BE2C (cell line): ENCODE measurements around the gene APBB2.

Experiments
- DNase-seq: peaks from one replicate; pipeline ENCODE4 v3.0.0-alpha.2; 2020
- H3K27me3 ChIP-seq: fragments of 250-450 bp; sonication (Bioruptor Pico); 2 replicates; pipeline ENCODE4 v1.5.1; 2020; ENCODE audit warnings: mild to moderate bottlenecking
- H3K36me3 ChIP-seq: fragments of 250-450 bp; sonication (Bioruptor Pico); 2 replicates; pipeline ENCODE4 v1.5.1; 2020; ENCODE audit warnings: mild to moderate bottlenecking
- H3K4me1 ChIP-seq: fragments of 250-450 bp; sonication (Bioruptor Pico); 2 replicates; pipeline ENCODE4 v1.5.1; 2020
- H3K4me3 ChIP-seq: 2 replicates; pipeline ENCODE4 v1.5.1; 2011; ENCODE audit warnings: low read depth, low read length
- H3K9me3 ChIP-seq: fragments of 250-450 bp; sonication (Bioruptor Pico); 2 replicates; pipeline ENCODE4 v1.5.1; 2020
- TF ChIP-seq, protein P1 (sequence below): IDR thresholded peaks from 2 replicates; pipeline ENCODE4 v1.5.1; 2012; ENCODE audit warnings: mild to moderate bottlenecking, low read depth, low read length

APBB2 gene

DNA sequence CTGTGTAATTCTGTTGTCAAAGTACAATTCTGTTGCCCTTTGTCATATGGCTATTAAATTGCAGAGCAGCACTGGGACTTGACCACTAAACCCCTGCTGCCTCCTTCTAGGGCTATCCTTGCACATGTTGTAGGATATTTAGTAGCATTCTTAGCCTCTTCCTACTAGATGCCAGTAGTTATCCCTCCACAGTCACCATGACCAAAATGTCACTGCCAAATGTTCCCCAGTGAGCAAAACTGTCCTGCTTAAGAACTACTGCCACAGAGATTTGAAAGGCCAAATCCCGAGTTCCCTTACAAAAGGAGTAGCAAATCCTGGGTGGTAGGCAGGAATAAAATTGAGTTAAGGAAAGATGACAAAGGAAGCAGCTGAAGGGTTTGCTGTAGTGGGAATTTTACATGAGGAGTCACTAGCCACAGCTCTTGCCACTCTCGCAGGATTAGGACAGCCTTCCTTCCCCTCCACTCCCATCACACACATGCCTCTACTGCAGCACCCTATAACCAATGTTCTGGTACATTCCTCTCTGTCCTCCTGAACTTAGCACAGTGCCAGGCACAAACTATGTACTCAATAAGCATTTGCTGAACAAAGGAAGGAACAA lies 8.4 kb downstream of the APBB2 start:
- Histone ChIP-seq H3K4me1 (no peaks in the 10 kb centered on the region), H3K36me3 (no peaks in the 10 kb centered on the region), H3K27me3 (no peaks in the 10 kb centered on the region), H3K9me3 (no peaks in the 10 kb centered on the region), H3K4me3 (no peak overlapping the region)
- DNase-seq = no peak
- TF ChIP-seq, protein P1, sequence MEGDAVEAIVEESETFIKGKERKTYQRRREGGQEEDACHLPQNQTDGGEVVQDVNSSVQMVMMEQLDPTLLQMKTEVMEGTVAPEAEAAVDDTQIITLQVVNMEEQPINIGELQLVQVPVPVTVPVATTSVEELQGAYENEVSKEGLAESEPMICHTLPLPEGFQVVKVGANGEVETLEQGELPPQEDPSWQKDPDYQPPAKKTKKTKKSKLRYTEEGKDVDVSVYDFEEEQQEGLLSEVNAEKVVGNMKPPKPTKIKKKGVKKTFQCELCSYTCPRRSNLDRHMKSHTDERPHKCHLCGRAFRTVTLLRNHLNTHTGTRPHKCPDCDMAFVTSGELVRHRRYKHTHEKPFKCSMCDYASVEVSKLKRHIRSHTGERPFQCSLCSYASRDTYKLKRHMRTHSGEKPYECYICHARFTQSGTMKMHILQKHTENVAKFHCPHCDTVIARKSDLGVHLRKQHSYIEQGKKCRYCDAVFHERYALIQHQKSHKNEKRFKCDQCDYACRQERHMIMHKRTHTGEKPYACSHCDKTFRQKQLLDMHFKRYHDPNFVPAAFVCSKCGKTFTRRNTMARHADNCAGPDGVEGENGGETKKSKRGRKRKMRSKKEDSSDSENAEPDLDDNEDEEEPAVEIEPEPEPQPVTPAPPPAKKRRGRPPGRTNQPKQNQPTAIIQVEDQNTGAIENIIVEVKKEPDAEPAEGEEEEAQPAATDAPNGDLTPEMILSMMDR = no peak

- H3K4me3 ChIP-seq = no peak overlapping the region
- no peaks in the 10 kb centered on the region for H3K36me3 ChIP-seq
- TF ChIP-seq, protein P1 = no peak
- H3K27me3 ChIP-seq = no peaks in the 10 kb centered on the region
- no peaks in the 10 kb centered on the region for H3K9me3 ChIP-seq
- DNase-seq = no peak
- no peaks in the 10 kb centered on the region for H3K4me1 ChIP-seq
These were observed 9.2 kb downstream of the APBB2 start for GRCh38 chr4:41205130-41205529.

GRCh38 chr4:41204400-41204978 lies 9.9 kb downstream of the APBB2 start:
- H3K4me3 ChIP-seq = no peak overlapping the region
- no peaks in the 10 kb centered on the region for H3K4me1 ChIP-seq
- TF ChIP-seq, protein P1 = no peak
- H3K36me3 ChIP-seq = no peaks in the 10 kb centered on the region
- H3K9me3 ChIP-seq = no peaks in the 10 kb centered on the region
- no peak for DNase-seq
- no peaks in the 10 kb centered on the region for H3K27me3 ChIP-seq

DNA sequence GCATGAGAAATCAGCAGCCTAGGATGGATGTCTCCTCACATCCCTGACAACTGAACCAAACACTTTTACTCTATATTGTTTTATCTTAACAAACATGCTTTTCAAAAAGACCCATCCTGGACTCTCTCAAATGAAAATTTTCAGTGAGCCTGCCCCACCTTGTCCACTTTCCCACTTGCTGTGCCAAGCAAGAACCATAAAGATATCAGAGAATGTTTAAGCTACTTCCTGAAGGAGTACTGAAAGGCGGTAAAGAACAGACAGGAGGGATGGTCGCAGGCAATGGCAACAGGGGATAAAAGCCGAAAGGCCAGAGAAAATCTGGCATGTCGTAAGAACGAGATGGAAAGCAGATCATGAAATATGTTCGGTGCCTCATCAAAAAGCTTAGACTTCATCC lies 10.5 kb downstream of the APBB2 start:
- Histone ChIP-seq H3K9me3 (no peaks in the 10 kb centered on the region), H3K27me3 (no peaks in the 10 kb centered on the region), H3K4me3 (no peak overlapping the region), H3K4me1 (no peaks in the 10 kb centered on the region), H3K36me3 (no peaks in the 10 kb centered on the region)
- DNase-seq = no peak
- TF ChIP-seq, protein P1 = no peak

- no peaks in the 10 kb centered on the region for H3K27me3 ChIP-seq
- no peaks in the 10 kb centered on the region for H3K9me3 ChIP-seq
- DNase-seq = no peak
- H3K4me3 ChIP-seq = no peak overlapping the region
- H3K36me3 ChIP-seq = no peaks in the 10 kb centered on the region
- H3K4me1 ChIP-seq = no peaks in the 10 kb centered on the region
- TF ChIP-seq, protein P1 = no peak
These were observed 11.3 kb downstream of the APBB2 start for GRCh38 chr4:41202820-41203568.

DNA sequence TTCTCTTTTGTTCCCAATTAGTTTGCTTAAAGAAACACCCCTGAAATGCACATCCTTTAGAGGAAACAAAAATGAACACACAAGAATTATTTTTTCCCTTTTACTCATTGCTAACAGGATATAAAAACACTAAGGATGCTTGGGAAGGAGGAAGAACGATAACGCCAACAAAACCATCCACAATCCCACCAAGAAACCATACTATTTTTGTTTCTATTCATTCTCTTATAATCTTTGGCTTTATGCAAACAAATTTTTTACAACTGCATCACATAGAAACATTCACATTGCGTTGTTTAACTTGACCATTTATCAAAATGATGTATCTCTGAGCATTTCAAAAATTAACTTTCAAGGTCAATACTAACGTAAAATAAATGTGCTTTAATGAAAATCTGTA lies 12.0 kb downstream of the APBB2 start:
- TF ChIP-seq, protein P1 = no peak
- Histone ChIP-seq H3K4me1 (no peaks in the 10 kb centered on the region), H3K9me3 (no peaks in the 10 kb centered on the region), H3K36me3 (no peaks in the 10 kb centered on the region), H3K4me3 (no peak overlapping the region), H3K27me3 (no peaks in the 10 kb centered on the region)
- DNase-seq = no peak
